Glutamatergic neuron (in vitro differentiated cells): Measurements from ENCODE around the gene ZFP1. TPM values are rescaled to one million over a fixed set of nuclear protein-coding genes. Genes with fewer than 3 reads are reported as not detected.

Experiments used
- DNase-seq: peaks from one replicate; pipeline ENCODE4 v3.0.0; 2022
- H3K27ac Mint-ChIP-seq: one replicate; pipeline ENCODE4 v1.8.0; 2020; ENCODE audit warnings: mild to moderate bottlenecking, mixed read lengths, inconsistent platforms; ENCODE audit not compliant: unreplicated experiment
- H3K27me3 Mint-ChIP-seq: one replicate; pipeline ENCODE4 v1.8.0; 2020; ENCODE audit warnings: mild to moderate bottlenecking, moderate library complexity, mixed read lengths, inconsistent platforms; ENCODE audit not compliant: unreplicated experiment
- H3K36me3 Mint-ChIP-seq: one replicate; pipeline ENCODE4 v1.8.0; 2020; ENCODE audit warnings: mild to moderate bottlenecking, mixed read lengths, inconsistent platforms; ENCODE audit not compliant: unreplicated experiment
- H3K4me1 Mint-ChIP-seq: one replicate; pipeline ENCODE4 v1.8.0; 2020; ENCODE audit warnings: mild to moderate bottlenecking, low read depth, mixed read lengths, inconsistent platforms; ENCODE audit not compliant: unreplicated experiment
- H3K4me3 Mint-ChIP-seq: one replicate; pipeline ENCODE4 v1.8.0; 2020; ENCODE audit warnings: mild to moderate bottlenecking, mixed read lengths, inconsistent platforms; ENCODE audit not compliant: unreplicated experiment
- H3K9me3 Mint-ChIP-seq: one replicate; pipeline ENCODE4 v1.8.0; 2020; ENCODE audit warnings: mild to moderate bottlenecking, moderate library complexity, mixed read lengths, inconsistent platforms; ENCODE audit not compliant: unreplicated experiment
- CTCF ChIP-seq: fragments of 200-600 bp; sonication (generic); IDR thresholded peaks from one replicate; pipeline ENCODE4 v1.5.0; 2021; ENCODE audit not compliant: partially characterized antibody, unreplicated experiment
- total RNA-seq: library from RNA; stranded (reverse); fragmentation: NEBNext Ultra II Directional; extraction: Animal tissue kit (Norgen Biotek cat#: 25700); gene quantifications from one replicate; pipeline ENCODE4 v1.2.1, GENCODE V29; 2021; ENCODE audit not compliant: unreplicated experiment

The ZFP1 gene
- total RNA-seq, 1 donor from 2014 or later = 16.1 TPM

GRCh38 chr16:75138636-75139035 lies 9.7 kb upstream of the ZFP1 start:
- Mint-ChIP-seq H3K27ac (no peak overlapping the region), H3K4me3 (no peak overlapping the region), H3K4me1 (no peaks in the 10 kb centered on the region), H3K27me3 (peaks cover 2% of the 10 kb centered on the region), H3K9me3 (no peaks in the 10 kb centered on the region), H3K36me3 (no peaks in the 10 kb centered on the region)
- TF ChIP-seq CTCF = no peak
- DNase-seq = no peak

- Mint-ChIP-seq H3K4me1 (no peaks in the 10 kb centered on the region), H3K9me3 (no peaks in the 10 kb centered on the region), H3K27ac (no peak overlapping the region), H3K4me3 (no peak overlapping the region), H3K27me3 (peaks cover 2% of the 10 kb centered on the region), H3K36me3 (no peaks in the 10 kb centered on the region)
- no peak for TF ChIP-seq CTCF
- DNase-seq = no peak
These were observed 8.8 kb upstream of the ZFP1 start for GRCh38 chr16:75139498-75139897.

DNA sequence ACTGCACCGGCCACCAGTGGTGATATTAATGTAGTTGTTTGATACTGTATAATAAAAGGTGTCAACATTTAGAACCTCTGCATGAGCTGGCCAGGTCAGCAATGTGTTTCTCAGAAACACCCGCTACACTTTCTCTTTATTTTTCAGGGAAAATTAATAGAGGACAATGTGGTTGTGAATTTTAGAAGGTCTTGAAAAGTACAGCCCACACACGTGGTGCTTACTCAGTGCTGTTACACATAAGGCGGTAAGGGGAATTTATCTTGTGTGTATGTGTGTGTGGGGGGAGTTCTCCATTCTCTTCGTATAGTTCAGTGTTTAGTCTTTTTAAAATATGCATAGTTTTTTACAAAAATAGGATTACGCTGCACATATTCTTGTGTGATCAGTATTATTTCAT lies 4.4 kb upstream of the ZFP1 start:
- Mint-ChIP-seq H3K36me3 (no peaks in the 10 kb centered on the region), H3K4me1 (no peaks in the 10 kb centered on the region), H3K27me3 (peaks cover 2% of the 10 kb centered on the region), H3K4me3 (no peak overlapping the region), H3K27ac (no peak overlapping the region), H3K9me3 (no peaks in the 10 kb centered on the region)
- no peak for TF ChIP-seq CTCF
- no peak for DNase-seq

GRCh38 chr16:75147968-75148310 lies 385 bp upstream of the ZFP1 start:
- no peak for TF ChIP-seq CTCF
- H3K27me3 Mint-ChIP-seq = no peaks in the 10 kb centered on the region
- no peak for DNase-seq
- H3K36me3 Mint-ChIP-seq = peaks cover 26% of the 10 kb centered on the region
- peak overlapping the region; percentile 79 for H3K4me3 Mint-ChIP-seq
- peak overlapping the region; percentile 59 for H3K27ac Mint-ChIP-seq
- peaks cover 9% of the 10 kb centered on the region for H3K9me3 Mint-ChIP-seq
- no peaks in the 10 kb centered on the region for H3K4me1 Mint-ChIP-seq

GRCh38 chr16:75151798-75152197 lies 3.5 kb downstream of the ZFP1 start:
- Mint-ChIP-seq H3K36me3 (peaks cover 43% of the 10 kb centered on the region), H3K4me3 (no peak overlapping the region), H3K27ac (no peak overlapping the region), H3K4me1 (no peaks in the 10 kb centered on the region), H3K9me3 (peaks cover 9% of the 10 kb centered on the region), H3K27me3 (peaks cover 2% of the 10 kb centered on the region)
- no peak for TF ChIP-seq CTCF
- no peak for DNase-seq
